ENCODE data around the gene TOR1A. TPM values are rescaled to one million over a fixed set of nuclear protein-coding genes. Genes with fewer than 3 reads are reported as not detected.
"Not testable (repeated sequence)": the region's sequence is repeated elsewhere in the genome, so short reads cannot be mapped to it uniquely, and the experiment has no call there.

The TOR1A gene
- total and polyA plus RNA-seq, 3 donors from 2014 or later: 23.1 to 43.4 (median 32.9) TPM

- H3K27ac ChIP-seq: no peak overlapping the region
- no peak for TF ChIP-seq POLR2A (IDR thresholded peaks at IDR 0.05)
- TF ChIP-seq, protein P1, sequence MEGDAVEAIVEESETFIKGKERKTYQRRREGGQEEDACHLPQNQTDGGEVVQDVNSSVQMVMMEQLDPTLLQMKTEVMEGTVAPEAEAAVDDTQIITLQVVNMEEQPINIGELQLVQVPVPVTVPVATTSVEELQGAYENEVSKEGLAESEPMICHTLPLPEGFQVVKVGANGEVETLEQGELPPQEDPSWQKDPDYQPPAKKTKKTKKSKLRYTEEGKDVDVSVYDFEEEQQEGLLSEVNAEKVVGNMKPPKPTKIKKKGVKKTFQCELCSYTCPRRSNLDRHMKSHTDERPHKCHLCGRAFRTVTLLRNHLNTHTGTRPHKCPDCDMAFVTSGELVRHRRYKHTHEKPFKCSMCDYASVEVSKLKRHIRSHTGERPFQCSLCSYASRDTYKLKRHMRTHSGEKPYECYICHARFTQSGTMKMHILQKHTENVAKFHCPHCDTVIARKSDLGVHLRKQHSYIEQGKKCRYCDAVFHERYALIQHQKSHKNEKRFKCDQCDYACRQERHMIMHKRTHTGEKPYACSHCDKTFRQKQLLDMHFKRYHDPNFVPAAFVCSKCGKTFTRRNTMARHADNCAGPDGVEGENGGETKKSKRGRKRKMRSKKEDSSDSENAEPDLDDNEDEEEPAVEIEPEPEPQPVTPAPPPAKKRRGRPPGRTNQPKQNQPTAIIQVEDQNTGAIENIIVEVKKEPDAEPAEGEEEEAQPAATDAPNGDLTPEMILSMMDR (IDR thresholded peaks at IDR 0.05): no peak
- DNase-seq: no peak
- H3K9me3 ChIP-seq: no peaks in the 10 kb centered on the region
- peaks cover 9% of the 10 kb centered on the region for H3K4me1 ChIP-seq
- no peaks in the 10 kb centered on the region for H3K36me3 ChIP-seq (ENCODE audit: low read depth, missing control alignments)
- H3K4me3 ChIP-seq: no peak overlapping the region
- intact Hi-C loops (cut with DNase I; ENCODE audit: low total_unique reads): no loop called here
- H3K27me3 ChIP-seq: no peaks in the 10 kb centered on the region
- 75 to 84% methylated on average over 5 to 8 of the region's 8 CpGs for WGBS, 2 donors
Observed at GRCh38 chr9:129776566-129776937, 47.4 kb downstream of the TOR1A start.

GRCh38 chr9:129776096-129776495 is 47.8 kb downstream of the TOR1A start:
- intact Hi-C loops (cut with DNase I; ENCODE audit: low total_unique reads); H3K27me3 ChIP-seq; H3K36me3 ChIP-seq (ENCODE audit: low read depth, missing control alignments); H3K9me3 ChIP-seq; H3K27ac ChIP-seq; H3K4me1 ChIP-seq; H3K4me3 ChIP-seq; DNase-seq: not testable (repeated sequence)
- WGBS, 2 donors: 95 to 98% methylated on average over 4 of the region's 4 CpGs

- Histone ChIP-seq H3K4me3 (no peak overlapping the region), H3K27ac (no peak overlapping the region), H3K9me3 (no peaks in the 10 kb centered on the region), H3K4me1 (peaks cover 9% of the 10 kb centered on the region), H3K36me3 (ENCODE audit: low read depth, missing control alignments) (no peaks in the 10 kb centered on the region), H3K27me3 (no peaks in the 10 kb centered on the region)
- 80 to 83% methylated on average over 1 to 2 of the region's 2 CpGs for WGBS, 2 donors
- intact Hi-C loops (cut with DNase I; ENCODE audit: low total_unique reads): no loop called here
- no peak for DNase-seq
- TF ChIP-seq, protein P1 (IDR thresholded peaks at IDR 0.05): no peak
Observed at GRCh38 chr9:129775448-129775798, 48.5 kb downstream of the TOR1A start.

- intact Hi-C loops (cut with DNase I; ENCODE audit: low total_unique reads): no loop called here
- WGBS, 2 donors: 84 to 90% methylated on average over 11 to 20 of the region's 20 CpGs
- no peak for TF ChIP-seq POLR2A (IDR thresholded peaks at IDR 0.05)
- TF ChIP-seq, protein P1 (IDR thresholded peaks at IDR 0.05): no peak
- H3K9me3 ChIP-seq: no peaks in the 10 kb centered on the region
- no peaks in the 10 kb centered on the region for H3K36me3 ChIP-seq (ENCODE audit: low read depth, missing control alignments)
- no peak overlapping the region for H3K27ac ChIP-seq
- no peaks in the 10 kb centered on the region for H3K27me3 ChIP-seq
- no peak for DNase-seq
- no peak overlapping the region for H3K4me3 ChIP-seq
- peaks cover 9% of the 10 kb centered on the region for H3K4me1 ChIP-seq
Observed at GRCh38 chr9:129774791-129775447, 49.0 kb downstream of the TOR1A start.

DNA sequence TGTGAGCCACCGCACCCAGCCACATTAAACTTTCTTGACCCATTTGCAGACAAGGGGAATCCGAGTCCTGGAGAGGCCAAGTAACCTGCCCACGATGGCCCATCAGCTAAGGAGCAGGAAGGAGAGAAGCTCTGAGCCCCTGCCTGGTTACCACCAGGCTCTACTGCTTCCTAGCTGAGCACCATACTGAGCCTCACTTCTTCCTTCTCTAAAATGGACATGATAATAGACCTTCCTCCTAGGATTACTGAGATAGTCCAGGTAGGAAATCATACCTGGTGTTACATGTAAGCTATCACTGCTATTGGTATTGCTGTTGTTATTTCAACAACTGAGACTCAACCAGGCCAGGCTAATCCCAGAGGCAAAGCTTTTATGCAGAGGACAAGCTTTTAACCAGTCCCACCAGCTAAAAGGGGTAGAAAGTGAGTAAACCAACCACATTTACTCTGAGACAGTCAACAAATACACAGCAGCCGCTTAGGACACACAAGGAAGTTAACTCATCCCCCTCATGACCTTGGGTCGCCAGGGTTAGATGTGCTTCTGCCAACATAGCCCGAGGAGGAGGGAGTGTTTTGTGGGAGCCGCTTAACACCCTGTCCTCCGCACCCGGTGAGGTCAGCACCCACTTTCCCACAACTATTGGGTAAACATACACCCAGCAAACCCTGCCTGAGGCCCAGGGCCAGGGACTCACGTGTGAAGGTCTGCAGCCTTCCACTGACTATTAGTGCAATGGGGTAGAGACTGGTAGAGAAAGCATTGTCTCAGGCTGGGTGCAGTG is 50.5 kb downstream of the TOR1A start:
- Histone ChIP-seq H3K4me3 (no peak overlapping the region), H3K27ac (no peak overlapping the region), H3K9me3 (no peaks in the 10 kb centered on the region), H3K4me1 (peaks cover 9% of the 10 kb centered on the region), H3K27me3 (no peaks in the 10 kb centered on the region), H3K36me3 (ENCODE audit: low read depth, missing control alignments) (no peaks in the 10 kb centered on the region)
- peak; percentile 62 for DNase-seq
- WGBS, 2 donors: 56 to 70% methylated on average over 5 to 10 of the region's 10 CpGs
- TF ChIP-seq, protein P1 (IDR thresholded peaks at IDR 0.05): no peak
- no peak for TF ChIP-seq POLR2A (IDR thresholded peaks at IDR 0.05)
- intact Hi-C loops (cut with DNase I; ENCODE audit: low total_unique reads): no loop called here
